ENCODE measurements around the gene FGR. TPM values are rescaled to one million over a fixed set of nuclear protein-coding genes. Genes with fewer than 3 reads are reported as not detected.

FGR gene
- total and polyA plus RNA-seq, 2 of the 13 experiments (the other 11 are each of a cell fraction or from before 2014, with no cell fraction given) = not detected

DNA sequence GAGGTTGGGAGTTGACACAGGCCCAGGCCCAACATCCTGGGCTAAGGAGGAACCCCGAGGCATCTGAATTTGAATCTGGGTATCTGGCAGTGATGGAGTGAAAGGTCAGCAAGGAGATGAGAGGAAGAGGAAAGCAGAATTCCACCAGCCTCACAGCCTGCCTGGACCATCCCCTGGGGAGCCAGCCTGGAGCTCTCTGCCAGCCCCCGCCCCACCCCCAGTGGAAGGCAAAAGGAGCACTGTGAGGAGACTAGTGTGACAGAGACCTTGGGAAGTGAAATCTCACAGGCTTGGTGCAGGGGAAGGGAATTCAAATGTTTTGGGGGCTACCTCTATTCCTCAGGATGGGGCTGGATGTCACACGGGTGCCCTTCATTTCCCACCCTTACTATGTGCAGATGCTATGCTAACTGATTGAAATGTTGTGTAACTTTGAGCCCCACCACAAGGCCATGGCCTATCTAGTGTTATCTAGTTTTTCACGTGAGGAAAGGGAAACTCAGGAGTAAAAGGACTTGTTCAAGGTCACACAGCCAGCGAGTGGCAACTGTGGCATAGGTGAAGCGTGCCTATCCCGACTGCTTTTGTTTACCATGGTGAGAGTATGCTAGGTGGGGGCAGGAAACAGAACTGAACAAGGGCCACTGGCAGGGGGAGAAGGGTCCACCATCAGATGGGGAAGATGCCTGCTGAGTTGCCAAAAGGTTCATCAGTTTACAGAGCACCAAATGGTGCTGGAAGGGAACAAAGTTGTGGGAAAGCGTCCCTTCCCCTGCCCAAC is 60.8 kb downstream of the FGR start (continued):
- peak; percentile 20; the same call in 1 of the 2 replicates for TF ChIP-seq SOX13 (IDR thresholded peaks at IDR 0.05)
- peak in 1 of 2 experiments; percentile 88; a peak in 2 of 4 replicates for TF ChIP-seq SOX13 (CRISPR knock-in tag; conservative IDR thresholded peaks at IDR 0.05 in 1 of 2, IDR thresholded peaks at IDR 0.05 in 1 of 2)
- TF ChIP-seq ZNF101 (CRISPR knock-in tag; IDR thresholded peaks at IDR 0.05; ENCODE audit: borderline replicate concordance, low read depth) = no peak
- no peak for TF ChIP-seq NONO (IDR thresholded peaks at IDR 0.05)
- peak; percentile 42; the same call in 1 of the 2 replicates for TF ChIP-seq NONO (CRISPR knock-in tag; conservative IDR thresholded peaks at IDR 0.05)
- TF ChIP-seq DNMT3B (CRISPR knock-in tag; conservative IDR thresholded peaks at IDR 0.05) = no peak
- peak; percentile 59; the same call in 1 of the 2 replicates for TF ChIP-seq MIXL1 (CRISPR knock-in tag; IDR thresholded peaks at IDR 0.05)
- TF ChIP-seq, protein P1, sequence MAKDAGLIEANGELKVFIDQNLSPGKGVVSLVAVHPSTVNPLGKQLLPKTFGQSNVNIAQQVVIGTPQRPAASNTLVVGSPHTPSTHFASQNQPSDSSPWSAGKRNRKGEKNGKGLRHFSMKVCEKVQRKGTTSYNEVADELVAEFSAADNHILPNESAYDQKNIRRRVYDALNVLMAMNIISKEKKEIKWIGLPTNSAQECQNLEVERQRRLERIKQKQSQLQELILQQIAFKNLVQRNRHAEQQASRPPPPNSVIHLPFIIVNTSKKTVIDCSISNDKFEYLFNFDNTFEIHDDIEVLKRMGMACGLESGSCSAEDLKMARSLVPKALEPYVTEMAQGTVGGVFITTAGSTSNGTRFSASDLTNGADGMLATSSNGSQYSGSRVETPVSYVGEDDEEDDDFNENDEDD (CRISPR knock-in tag; IDR thresholded peaks at IDR 0.05; ENCODE audit: borderline replicate concordance) = peak; percentile 52; the same call in 1 of the 2 replicates
- TF ChIP-seq ZNF543 (CRISPR knock-in tag; IDR thresholded peaks at IDR 0.05) = 0 out of 2 replicates have a peak, but pooled peaks have one; percentile 34
- TF ChIP-seq, protein P2, sequence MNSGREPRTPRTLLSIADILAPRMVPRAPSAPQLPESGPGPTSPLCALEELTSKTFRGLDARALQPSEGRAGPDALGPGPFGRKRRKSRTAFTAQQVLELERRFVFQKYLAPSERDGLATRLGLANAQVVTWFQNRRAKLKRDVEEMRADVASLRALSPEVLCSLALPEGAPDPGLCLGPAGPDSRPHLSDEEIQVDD (CRISPR knock-in tag; IDR thresholded peaks at IDR 0.05; ENCODE audit: borderline replicate concordance) = no peak
- peak; percentile 53; the same call in 1 of the 2 replicates for TF ChIP-seq KDM1A (CRISPR knock-in tag; IDR thresholded peaks at IDR 0.05)
- peak; percentile 89 for TF ChIP-seq BCL6 (CRISPR knock-in tag; IDR thresholded peaks at IDR 0.05)
- peak in 1 of 2 experiments; percentile 56; a peak in 1 of 4 replicates for TF ChIP-seq KLF16 (CRISPR knock-in tag; IDR thresholded peaks at IDR 0.05)
- peak; percentile 37; the same call in 1 of the 2 replicates for TF ChIP-seq CREM (IDR thresholded peaks at IDR 0.05)
- no peak for TF ChIP-seq CREM (CRISPR knock-in tag; IDR thresholded peaks at IDR 0.05)
- no peak for TF ChIP-seq MAZ (IDR thresholded peaks at IDR 0.05; ENCODE audit: borderline replicate concordance, low read depth, low read length)
- TF ChIP-seq MAZ (CRISPR knock-in tag; IDR thresholded peaks at IDR 0.05; ENCODE audit: low read depth) = peak; percentile 49; the same call in 1 of the 2 replicates
- 0 out of 2 replicates have a peak, but pooled peaks have one; percentile 39 for TF ChIP-seq DMAP1 (CRISPR knock-in tag; IDR thresholded peaks at IDR 0.05)
- 0 out of 2 replicates have a peak, but pooled peaks have one; percentile 24 for TF ChIP-seq ZSCAN31 (CRISPR knock-in tag; IDR thresholded peaks at IDR 0.05; ENCODE audit: low read depth)
- TF ChIP-seq HOXA3 (CRISPR knock-in tag; IDR thresholded peaks at IDR 0.05) = peak; percentile 57
- TF ChIP-seq NCOA2 (CRISPR knock-in tag; IDR thresholded peaks at IDR 0.05) = peak; percentile 90
- TF ChIP-seq, protein P3, sequence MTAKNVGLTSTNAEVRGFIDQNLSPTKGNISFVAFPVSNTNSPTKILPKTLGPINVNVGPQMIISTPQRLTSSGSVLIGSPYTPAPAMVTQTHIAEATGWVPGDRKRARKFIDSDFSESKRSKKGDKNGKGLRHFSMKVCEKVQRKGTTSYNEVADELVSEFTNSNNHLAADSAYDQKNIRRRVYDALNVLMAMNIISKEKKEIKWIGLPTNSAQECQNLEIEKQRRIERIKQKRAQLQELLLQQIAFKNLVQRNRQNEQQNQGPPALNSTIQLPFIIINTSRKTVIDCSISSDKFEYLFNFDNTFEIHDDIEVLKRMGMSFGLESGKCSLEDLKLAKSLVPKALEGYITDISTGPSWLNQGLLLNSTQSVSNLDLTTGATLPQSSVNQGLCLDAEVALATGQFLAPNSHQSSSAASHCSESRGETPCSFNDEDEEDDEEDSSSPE (CRISPR knock-in tag; IDR thresholded peaks at IDR 0.05) = 0 out of 2 replicates have a peak, but pooled peaks have one; percentile 33
- peak; percentile 36; the same call in 1 of the 2 replicates for TF ChIP-seq ZNF292 (CRISPR knock-in tag; IDR thresholded peaks at IDR 0.05; ENCODE audit: borderline replicate concordance, low read depth)
- TF ChIP-seq SMAD3 (CRISPR knock-in tag; IDR thresholded peaks at IDR 0.05) = 0 out of 2 replicates have a peak, but pooled peaks have one; percentile 59
- peak; percentile 65 for TF ChIP-seq ZNF12 (CRISPR knock-in tag; IDR thresholded peaks at IDR 0.05)
- TF ChIP-seq YEATS2 (CRISPR knock-in tag; IDR thresholded peaks at IDR 0.05; ENCODE audit: borderline replicate concordance) = peak; percentile 32; the same call in 1 of the 2 replicates
- peak; percentile 90 for TF ChIP-seq PATZ1 (CRISPR knock-in tag; IDR thresholded peaks at IDR 0.05)
